Endodermal cell (in vitro differentiated cells): ENCODE results near the gene URM1. TPM values are rescaled to one million over a fixed set of nuclear protein-coding genes. Genes with fewer than 3 reads are reported as not detected.
"Not testable (repeated sequence)": the region's sequence is repeated elsewhere in the genome, so short reads cannot be mapped to it uniquely, and the experiment has no call there.

Source experiments
- DNase-seq: peaks from one replicate; pipeline ENCODE4 v3.0.0-alpha.2; 2017
- H3K27ac ChIP-seq: 2 replicates; pipeline ENCODE4 v1.5.1; 2013; ENCODE audit warnings: mild to moderate bottlenecking, low read depth, low read length, moderate library complexity
- H3K27me3 ChIP-seq: 2 replicates; pipeline ENCODE4 v1.6.1; 2013; ENCODE audit warnings: mild to moderate bottlenecking, low read length, moderate library complexity; ENCODE audit not compliant: insufficient read depth, control insufficient read depth, poor library complexity, severe bottlenecking
- H3K36me3 ChIP-seq: 2 replicates; pipeline ENCODE4 v1.7.0; 2013; ENCODE audit warnings: mild to moderate bottlenecking, low read length, moderate library complexity; ENCODE audit not compliant: control insufficient read depth, insufficient read depth
- H3K4me1 ChIP-seq: one replicate; pipeline ENCODE4 v1.7.0; 2013; ENCODE audit warnings: low read length; ENCODE audit not compliant: control insufficient read depth, insufficient read depth
- H3K4me3 ChIP-seq: 2 replicates; pipeline ENCODE4 v1.5.1; 2013; ENCODE audit warnings: mild to moderate bottlenecking, low read length, moderate library complexity
- H3K9ac ChIP-seq: 2 replicates; pipeline ENCODE4 v1.6.1; 2013; ENCODE audit warnings: mild to moderate bottlenecking, low read length, moderate library complexity; ENCODE audit not compliant: poor library complexity, severe bottlenecking; ENCODE audit errors: extremely low read depth
- H3K9me3 ChIP-seq: 2 replicates; pipeline ENCODE4 v1.6.1; 2013; ENCODE audit warnings: mild to moderate bottlenecking, low read length, moderate library complexity; ENCODE audit not compliant: control insufficient read depth
- H3K27ac Mint-ChIP-seq: 2 replicates; pipeline ENCODE4 v1.8.0; 2020; ENCODE audit warnings: mixed read lengths
- H3K27me3 Mint-ChIP-seq: 2 replicates; pipeline ENCODE4 v1.8.0; 2021; ENCODE audit warnings: mild to moderate bottlenecking, mixed read lengths; ENCODE audit not compliant: insufficient read depth
- H3K36me3 Mint-ChIP-seq: 2 replicates; pipeline ENCODE4 v1.8.0; 2020; ENCODE audit warnings: low read depth, mixed read lengths
- H3K4me1 Mint-ChIP-seq: 2 replicates; pipeline ENCODE4 v1.8.0; 2020; ENCODE audit warnings: mixed read lengths
- H3K4me3 Mint-ChIP-seq: 2 replicates; pipeline ENCODE4 v1.8.0; 2020; ENCODE audit warnings: mild to moderate bottlenecking, moderate library complexity, mixed read lengths
- H3K9me3 Mint-ChIP-seq: 2 replicates; pipeline ENCODE4 v1.8.0; 2020; ENCODE audit warnings: mild to moderate bottlenecking, mixed read lengths
- WGBS, 2 experiments: methylation state at CpG; one replicate each; pipeline versions ENCODE4 v1.1.5 to v1.1.7; 2013; ENCODE audit warnings: missing lambda C conversion rate in 2 of 2, mixed read lengths in 1 of 2; ENCODE audit not compliant: insufficient coverage in 1 of 2, insufficient read length in 1 of 2; 5-methylcytosine and 5-hydroxymethylcytosine counted together
- total RNA-seq, 2 donors: library from RNA; stranded (reverse); fragmentation: NEBNext Ultra II Directional in 1 of 2; extraction: Animal tissue kit (Norgen Biotek cat#: 25700) in 1 of 2; gene quantifications; 2 replicates in 1 of 2; 3 replicates in 1 of 2; pipeline ENCODE4 v1.2.1, GENCODE V29; 2021
- TF ChIP-seq, protein P1 (sequence below): fragments of 200-600 bp; sonication (generic); conservative IDR thresholded peaks from 2 replicates; pipeline ENCODE4 v1.5.0; 2021; ENCODE audit warnings: antibody characterized with exemption, mild to moderate bottlenecking

URM1 gene
- total RNA-seq, 2 donors from 2014 or later = 51.5 to 60.4 TPM

DNA sequence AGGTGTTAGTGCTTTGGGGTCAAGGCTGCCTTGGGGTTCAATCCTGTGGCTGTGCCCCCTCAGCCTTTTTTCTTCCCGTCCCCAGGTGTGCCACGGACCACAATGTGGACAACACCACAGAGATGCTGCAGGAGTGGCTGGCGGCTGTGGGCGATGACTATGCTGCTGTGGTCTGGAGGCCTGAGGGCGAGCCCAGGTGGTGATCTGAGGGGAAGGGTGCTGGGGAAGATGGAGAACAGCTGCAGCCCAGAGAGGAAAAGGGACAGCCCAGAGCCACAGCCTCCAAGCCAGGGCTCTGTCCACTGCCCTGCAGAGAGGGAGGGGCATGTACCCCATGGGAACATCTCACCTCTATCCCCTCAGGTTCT, 51.6 kb downstream of the URM1 start:
- Mint-ChIP-seq H3K27ac (no peak overlapping the region), H3K4me1 (no peaks in the 10 kb centered on the region), H3K27me3 (peaks cover 34% of the 10 kb centered on the region), H3K9me3 (no peaks in the 10 kb centered on the region), H3K4me3 (no peak overlapping the region), H3K36me3 (peaks cover 2% of the 10 kb centered on the region)
- Histone ChIP-seq H3K4me1 (no peaks in the 10 kb centered on the region), H3K27me3 (peaks cover 25% of the 10 kb centered on the region), H3K4me3 (no peak overlapping the region), H3K36me3 (no peaks in the 10 kb centered on the region), H3K27ac (no peak overlapping the region), H3K9me3 (no peaks in the 10 kb centered on the region), H3K9ac (no peak overlapping the region)
- TF ChIP-seq, protein P1, sequence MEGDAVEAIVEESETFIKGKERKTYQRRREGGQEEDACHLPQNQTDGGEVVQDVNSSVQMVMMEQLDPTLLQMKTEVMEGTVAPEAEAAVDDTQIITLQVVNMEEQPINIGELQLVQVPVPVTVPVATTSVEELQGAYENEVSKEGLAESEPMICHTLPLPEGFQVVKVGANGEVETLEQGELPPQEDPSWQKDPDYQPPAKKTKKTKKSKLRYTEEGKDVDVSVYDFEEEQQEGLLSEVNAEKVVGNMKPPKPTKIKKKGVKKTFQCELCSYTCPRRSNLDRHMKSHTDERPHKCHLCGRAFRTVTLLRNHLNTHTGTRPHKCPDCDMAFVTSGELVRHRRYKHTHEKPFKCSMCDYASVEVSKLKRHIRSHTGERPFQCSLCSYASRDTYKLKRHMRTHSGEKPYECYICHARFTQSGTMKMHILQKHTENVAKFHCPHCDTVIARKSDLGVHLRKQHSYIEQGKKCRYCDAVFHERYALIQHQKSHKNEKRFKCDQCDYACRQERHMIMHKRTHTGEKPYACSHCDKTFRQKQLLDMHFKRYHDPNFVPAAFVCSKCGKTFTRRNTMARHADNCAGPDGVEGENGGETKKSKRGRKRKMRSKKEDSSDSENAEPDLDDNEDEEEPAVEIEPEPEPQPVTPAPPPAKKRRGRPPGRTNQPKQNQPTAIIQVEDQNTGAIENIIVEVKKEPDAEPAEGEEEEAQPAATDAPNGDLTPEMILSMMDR = no peak
- 94 to 100% methylated on average over 3 to 5 of the region's 5 CpGs for WGBS, 2 experiments
- no peak for DNase-seq

DNA sequence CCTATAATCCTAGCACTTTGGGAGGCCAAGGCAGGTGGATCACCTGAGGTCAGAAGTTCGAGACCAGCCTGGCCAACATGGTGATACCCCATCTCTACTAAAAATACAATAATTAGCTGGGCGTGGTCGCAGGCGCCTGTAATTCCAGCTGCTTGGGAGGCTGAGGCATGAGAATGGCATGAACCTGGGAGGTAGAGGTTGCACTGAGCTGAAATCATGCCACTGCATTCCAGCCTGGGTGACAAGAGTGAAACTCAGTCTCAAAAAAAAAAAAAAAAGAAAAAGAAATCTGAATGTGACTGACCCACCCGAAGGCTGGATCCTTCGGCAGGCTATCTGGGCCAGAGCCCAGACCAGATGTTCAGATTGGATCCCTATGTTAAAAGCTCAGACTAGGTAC, 52.2 kb downstream of the URM1 start:
- H3K4me3 Mint-ChIP-seq, H3K27ac ChIP-seq, DNase-seq, H3K4me1 ChIP-seq, H3K36me3 Mint-ChIP-seq, H3K27ac Mint-ChIP-seq, H3K36me3 ChIP-seq, H3K9me3 ChIP-seq, H3K4me1 Mint-ChIP-seq, H3K4me3 ChIP-seq, H3K9ac ChIP-seq, H3K9me3 Mint-ChIP-seq: not testable (repeated sequence)
- WGBS, 2 experiments = 85 to 93% methylated on average over 5 to 6 of the region's 6 CpGs
- peaks cover 29% of the 10 kb centered on the region for H3K27me3 Mint-ChIP-seq
- peaks cover 23% of the 10 kb centered on the region for H3K27me3 ChIP-seq

- TF ChIP-seq, protein P1 = no peak
- H3K9me3 ChIP-seq = no peaks in the 10 kb centered on the region
- peaks cover 2% of the 10 kb centered on the region for H3K36me3 Mint-ChIP-seq
- no peak overlapping the region for H3K4me3 Mint-ChIP-seq
- no peak for DNase-seq
- no peaks in the 10 kb centered on the region for H3K36me3 ChIP-seq
- H3K9me3 Mint-ChIP-seq = no peaks in the 10 kb centered on the region
- H3K4me1 ChIP-seq = no peaks in the 10 kb centered on the region
- H3K4me1 Mint-ChIP-seq = no peaks in the 10 kb centered on the region
- no peak overlapping the region for H3K27ac Mint-ChIP-seq
- no peak overlapping the region for H3K27ac ChIP-seq
- H3K27me3 ChIP-seq = peaks cover 15% of the 10 kb centered on the region
- H3K4me3 ChIP-seq = no peak overlapping the region
- peaks cover 20% of the 10 kb centered on the region for H3K27me3 Mint-ChIP-seq
- H3K9ac ChIP-seq = no peak overlapping the region
- WGBS, 2 experiments = 96% methylated on average over 10 to 15 of the region's 15 CpGs
Measured at GRCh38 chr9:128424268-128424780, 53.1 kb downstream of the URM1 start.
